GM12878 (cell line): ENCODE data around the gene CERK. TPM values are rescaled to one million over a fixed set of nuclear protein-coding genes. Genes with fewer than 3 reads are reported as not detected.

Experiments used
- ATAC-seq: fragments of 200-7000 bp; cut with Tn5 transposase; 3 replicates; pipeline ENCODE4 v1.9.1; 2020; ENCODE audit warnings: mild to moderate bottlenecking, moderate library complexity
- BruUV-seq: library from RNA; stranded (reverse); fragments of 400-500 nt; replicated peaks from 2 replicates; lab custom pipeline; 2021; lab: Mats Ljungman, UMichigan
- CTCF ChIA-PET: fragments of 300-600 bp; sonication (Branson Sonifier 250); formaldehyde crosslinking; extraction: SDS; loops from one replicate; lab custom pipeline; 2021; ENCODE audit warnings: inconsistent platforms; lab: Yijun Ruan, JAX
- POLR2A ChIA-PET: fragments of 350-600 bp; formaldehyde crosslinking; extraction: SDS; loops from one replicate; lab custom pipeline; 2021; ENCODE audit warnings: inconsistent platforms; lab: Charles Lee
- RAD21 ChIA-PET: fragments of 300-600 bp; sonication (Branson Sonifier 250); formaldehyde crosslinking; loops from one replicate; lab custom pipeline; 2023; ENCODE audit warnings: antibody characterized with exemption; ENCODE audit not compliant: unreplicated experiment; lab: Charles Lee
- SMC1A ChIA-PET: fragments of 300-600 bp; sonication (Branson Sonifier 250); formaldehyde crosslinking; loops from one replicate; lab custom pipeline; 2023; ENCODE audit not compliant: unreplicated experiment, uncharacterized antibody; lab: Charles Lee
- DNase-seq: peaks from one replicate; pipeline ENCODE4 v3.0.0-alpha.2; 2011; ENCODE audit warnings: low read depth, low spot score
- FAIRE-seq: peaks from 3 replicates; lab custom pipeline; 2011; peaks lifted over from hg19 to GRCh38; lab: Jason Lieb, UNC
- H2AFZ ChIP-seq: 2 replicates; pipeline ENCODE4 v1.6.0; 2011; ENCODE audit warnings: low read depth, low read length, control low read depth; ENCODE audit not compliant: control insufficient read depth
- H3K27ac ChIP-seq: 2 replicates; pipeline ENCODE4 v1.5.1; 2011; ENCODE audit warnings: control low read depth; ENCODE audit not compliant: control insufficient read depth, insufficient read depth
- H3K27me3 ChIP-seq, 2 experiments: replicated peaks in 1 of 2; 2 replicates each; pipeline versions ENCODE4 v1.6.0 to v1.6.1; 2011; ENCODE audit warnings: low read length in 1 of 2; ENCODE audit not compliant: control insufficient read depth in 2 of 2, insufficient read depth in 2 of 2
- H3K36me3 ChIP-seq, 2 experiments: 2 replicates each; pipeline ENCODE4 v1.5.1; 2011; ENCODE audit warnings: low read length in 1 of 2; ENCODE audit not compliant: control insufficient read depth in 2 of 2, insufficient read depth in 2 of 2
- H3K4me1 ChIP-seq: 2 replicates; pipeline ENCODE4 v1.6.1; 2011; ENCODE audit warnings: mild to moderate bottlenecking, low read length, moderate library complexity, mixed read lengths; ENCODE audit not compliant: control insufficient read depth, insufficient read depth
- H3K4me2 ChIP-seq: 2 replicates; pipeline ENCODE4 v1.6.0; 2011; ENCODE audit warnings: control low read depth; ENCODE audit not compliant: control insufficient read depth, insufficient read depth
- H3K4me3 ChIP-seq: fragments of 200-600 bp; sonication (generic); 2 replicates; pipeline ENCODE4 v1.5.1; 2016
- H3K79me2 ChIP-seq: 2 replicates; pipeline ENCODE4 v1.6.0; 2011; ENCODE audit warnings: low read length; ENCODE audit not compliant: control insufficient read depth, insufficient read depth
- H3K9ac ChIP-seq: 2 replicates; pipeline ENCODE4 v1.8.0; 2011; ENCODE audit warnings: low read length, control low read depth, mixed read lengths; ENCODE audit not compliant: control insufficient read depth, insufficient read depth
- H3K9me3 ChIP-seq: replicated peaks from 3 replicates; pipeline ENCODE4 v1.5.1; 2011; ENCODE audit warnings: mild to moderate bottlenecking, low read length; ENCODE audit not compliant: control insufficient read depth, insufficient read depth
- H4K20me1 ChIP-seq: 2 replicates; pipeline ENCODE4 v1.6.0; 2011; ENCODE audit not compliant: control insufficient read depth, insufficient read depth
- BCL3 ChIP-seq: IDR thresholded peaks from 2 replicates; pipeline ENCODE4 v1.6.1; 2011; ENCODE audit warnings: borderline replicate concordance, low read depth, mild to moderate bottlenecking, moderate library complexity, low read length; ENCODE audit not compliant: insufficient read depth, poor library complexity, severe bottlenecking
- CREM ChIP-seq: IDR thresholded peaks from 2 replicates; pipeline ENCODE4 v1.6.1; 2014; ENCODE audit warnings: antibody characterized with exemption, low read depth
- E2F8 ChIP-seq: fragments of 450-650 bp; IDR thresholded peaks from 2 replicates; pipeline ENCODE4 v1.6.1; 2018; ENCODE audit warnings: mild to moderate bottlenecking, low read depth, moderate library complexity; ENCODE audit not compliant: partially characterized antibody
- FOXK2 ChIP-seq: fragments of 450-650 bp; IDR thresholded peaks from 2 replicates; pipeline ENCODE4 v1.6.1; 2017; ENCODE audit warnings: mild to moderate bottlenecking, moderate library complexity
- HDGF ChIP-seq: fragments of 450-650 bp; IDR thresholded peaks from 2 replicates; pipeline ENCODE4 v1.6.1; 2016; ENCODE audit warnings: antibody characterized with exemption
- HSF1 ChIP-seq: fragments of 150-350 bp; IDR thresholded peaks from 2 replicates; pipeline ENCODE4 v1.6.1; 2014; ENCODE audit warnings: mild to moderate bottlenecking, low read depth, low read length
- MTA2 ChIP-seq: fragments of 450-650 bp; IDR thresholded peaks from 2 replicates; pipeline ENCODE4 v1.6.1; 2016; ENCODE audit warnings: low read depth, mild to moderate bottlenecking, moderate library complexity
- PAX8 ChIP-seq: fragments of 450-650 bp; IDR thresholded peaks from 2 replicates; pipeline ENCODE4 v1.6.1; 2017; ENCODE audit warnings: mild to moderate bottlenecking, moderate library complexity
- PKNOX1 ChIP-seq: fragments of 450-650 bp; IDR thresholded peaks from 2 replicates; pipeline ENCODE4 v1.6.1; 2016; ENCODE audit warnings: mild to moderate bottlenecking
- POLR2AphosphoS2 ChIP-seq: IDR thresholded peaks from 2 replicates; pipeline ENCODE4 v1.6.1; 2011; ENCODE audit warnings: low read depth, mild to moderate bottlenecking, low read length, improper control_type of control experiment, moderate library complexity
- RBBP5 ChIP-seq: fragments of 200-600 bp; sonication (generic); conservative IDR thresholded peaks from 2 replicates; pipeline ENCODE4 v1.6.1; 2016
- RELB ChIP-seq: fragments of 450-650 bp; IDR thresholded peaks from 2 replicates; pipeline ENCODE4 v1.6.1; 2017; ENCODE audit warnings: low read depth, mild to moderate bottlenecking, moderate library complexity
- SP1 ChIP-seq: IDR thresholded peaks from one replicate; pipeline ENCODE4 v1.6.1; 2011; ENCODE audit warnings: low read depth, low read length
- YY1 ChIP-seq: IDR thresholded peaks from 2 replicates; pipeline ENCODE4 v1.6.1; 2011; ENCODE audit warnings: low read depth, mild to moderate bottlenecking, low read length
- ZNF274 ChIP-seq: IDR thresholded peaks from one replicate; pipeline ENCODE4 v1.8.0; 2011; ENCODE audit not compliant: insufficient read length, insufficient read depth
- WGBS: methylation state at CpG from one replicate; pipeline ENCODE4 v1.1.6; 2016; ENCODE audit warnings: low lambda C conversion rate; ENCODE audit not compliant: insufficient replicate concordance, insufficient coverage; ENCODE audit errors: missing lambda C conversion rate; 5-methylcytosine and 5-hydroxymethylcytosine counted together
- in situ Hi-C: fragments of 300-500 bp; cut with MboI; formaldehyde crosslinking; loops from 9 replicates; pipeline ENCODE4 v1.14.3; 2018; ENCODE audit warnings: mixed read lengths
- intact Hi-C: fragments of 100-400 bp; cut with micrococcal nuclease; formaldehyde crosslinking; loops from one replicate; pipeline ENCODE4 v1.14.2; 2022; ENCODE audit not compliant: unreplicated experiment
- polyA plus RNA-seq, 11 experiments: library from polyadenylated mRNA; depleted of rRNA in 4 of 11; unstranded in 6 of 11; stranded (reverse) in 5 of 11; fragments of >200 nt; fragmentation: Nextera tagmentation in 4 of 11; fragmentation: Illumina TruSeq in 1 of 11; extraction: Ambion mirVana in 4 of 11; extraction: Trizol in 1 of 11; gene quantifications; 1 replicate in 1 of 11; 2 replicates in 10 of 11; pipeline versions ENCODE4 v1.2.1 to v1.2.3, GENCODE V29; 2011 to 2016; ENCODE audit warnings: inconsistent platforms in 2 of 11, missing spikeins in 2 of 11, low read depth in 1 of 11
- total RNA-seq, 4 experiments: library from RNA; depleted of rRNA in 3 of 4; stranded (reverse); fragments of >200 nt in 3 of 4; fragmentation: Illumina TruSeq in 1 of 4; extraction: Trizol in 1 of 4; gene quantifications; 2 replicates each; pipeline versions ENCODE4 v1.2.1 to v1.2.3, GENCODE V29; 2013 to 2021

Gene CERK
- total and polyA plus RNA-seq, 10 of the 15 experiments (the other 5 are each of a cell fraction or from before 2014, with no cell fraction given), result 4.0 to 41.1 (median 30.2) TPM

- no peak overlapping the region for H3K4me3 ChIP-seq
- H3K79me2 ChIP-seq, result no peaks in the 10 kb centered on the region
- peaks cover 6% of the 10 kb centered on the region for H3K4me1 ChIP-seq
- CTCF ChIA-PET, result interaction anchor here (0.8 to 2.5 kb wide), 2 partner anchors 16 to 60 kb away, joined by 3 to 9 read pairs; no protein-coding TSS in a partner anchor
- 83% methylated on average over 6 of the region's 6 CpGs for WGBS
- FAIRE-seq (no peak), ATAC-seq (no peak)
- H2AFZ ChIP-seq, result no peak overlapping the region
- in situ Hi-C loops, result no loop called here
- H3K36me3 ChIP-seq, result no peaks in the 10 kb centered on the region
- H4K20me1 ChIP-seq, result no peaks in the 10 kb centered on the region
- no peak overlapping the region for H3K9ac ChIP-seq
- TF ChIP-seq BCL3, result no peak
- no peak for TF ChIP-seq HDGF
- no peak for TF ChIP-seq YY1
- TF ChIP-seq RELB, result no peak
- TF ChIP-seq FOXK2, result no peak
- no peak for TF ChIP-seq HSF1
- TF ChIP-seq ZNF274, result no peak
- no peak for TF ChIP-seq PKNOX1
- TF ChIP-seq PAX8, result no peak
- no peak for TF ChIP-seq RBBP5
- no peak for TF ChIP-seq CREM
- no peak for TF ChIP-seq SP1
- no peak for TF ChIP-seq POLR2AphosphoS2
- TF ChIP-seq E2F8, result no peak
- TF ChIP-seq MTA2, result no peak
- TF ChIP-seq, all 136 proteins: peak for 0
- ChIA-PET RAD21 (no interaction called here), SMC1A (no interaction called here), POLR2A (no interaction called here)
- intact Hi-C loops, result no loop called here
- DNase-seq, result no peak
- Histone ChIP-seq H3K27ac (no peak overlapping the region), H3K9me3 (no peaks in the 10 kb centered on the region; the same call in 2 of the 3 replicates), H3K27me3 (no peaks in the 10 kb centered on the region), H3K4me2 (no peak overlapping the region)
- BruUV-seq, result no TSS peak
Measured at GRCh38 chr22:46742576-46743221, 4.6 kb upstream of the CERK start.
